ENCODE measurements around the gene ACVR2A. TPM values are rescaled to one million over a fixed set of nuclear protein-coding genes. Genes with fewer than 3 reads are reported as not detected.

ACVR2A gene
- polyA plus RNA-seq, 1 of the 3 experiments (the other 2 are of a cell fraction): 1.6 TPM

DNA sequence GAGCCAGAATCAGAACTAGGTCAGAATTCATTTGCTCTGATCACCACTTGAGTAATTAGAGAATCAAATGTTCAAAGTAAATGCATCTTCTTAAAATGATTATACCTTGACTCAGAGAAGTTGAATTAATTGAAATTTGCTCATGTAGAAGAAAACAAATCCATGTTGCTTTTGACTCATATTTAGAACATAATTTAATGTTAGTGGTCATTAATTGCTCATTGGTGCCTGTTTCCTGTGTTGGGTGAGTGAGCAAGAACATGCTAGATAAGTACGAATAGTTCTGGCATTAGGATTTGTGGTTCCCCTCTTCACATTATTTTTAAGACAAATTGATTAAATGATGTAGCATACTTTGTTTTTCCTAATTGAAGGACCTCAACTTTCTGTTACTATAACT, 19.0 kb downstream of the ACVR2A start:
- Histone ChIP-seq H3K36me3 (replicated peaks in 1 of 2; ENCODE audit: control insufficient read depth in 1 of 2, insufficient read depth in 2 of 2, low read length in 1 of 2) (no peaks in the 10 kb centered on the region), H2AFZ (ENCODE audit: low read depth) (no peak overlapping the region), H3K79me2 (ENCODE audit: insufficient read depth) (peaks cover 41% of the 10 kb centered on the region; the same call in 1 of the 2 replicates), H3F3A (replicated peaks; ENCODE audit: insufficient read depth) (no peaks in the 10 kb centered on the region), H4K20me1 (ENCODE audit: insufficient read depth) (peaks cover 4% of the 10 kb centered on the region; the same call in 1 of the 2 replicates), H3K9me2 (no peaks in the 10 kb centered on the region), H3K9ac (no peak overlapping the region), H3K4me2 (no peak overlapping the region), H3K4me3 (ENCODE audit: low read depth in 2 of 2, low read length in 1 of 2) (no peak overlapping the region), H3K27me3 (ENCODE audit: insufficient read depth) (no peaks in the 10 kb centered on the region), H3K27ac (ENCODE audit: low read depth in 2 of 2, low read length in 1 of 2) (no peak overlapping the region), H3K9me3 (no peaks in the 10 kb centered on the region), H3K4me1 (ENCODE audit: control insufficient read depth in 1 of 2, insufficient read depth in 2 of 2, low read depth in 1 of 2, low read length in 1 of 2) (peaks cover 0 to 3% of the 10 kb centered on the region in 2 experiments; a peak in 2 of 4 replicates)
- TF ChIP-seq FOSL2 (IDR thresholded peaks at IDR 0.05; ENCODE audit: borderline replicate concordance, low read depth) (no peak), MEF2A (IDR thresholded peaks at IDR 0.05; ENCODE audit: borderline replicate concordance, low read depth) (no peak), GATA2 (CRISPR knock-in tag; IDR thresholded peaks at IDR 0.05) (no peak), JUND (IDR thresholded peaks at IDR 0.05) (no peak), ELF1 (IDR thresholded peaks at IDR 0.05) (no peak), NRF1 (IDR thresholded peaks at IDR 0.05; ENCODE audit: low read depth, low read length) (no peak), RFX5 (IDR thresholded peaks at IDR 0.05; ENCODE audit: low read length) (no peak), SMC3 (IDR thresholded peaks at IDR 0.05; ENCODE audit: low read depth, low read length) (no peak), NFIC (IDR thresholded peaks at IDR 0.05; ENCODE audit: borderline replicate concordance) (no peak), RAD21 (IDR thresholded peaks at IDR 0.05; ENCODE audit: low read length) (no peak), MXI1 (IDR thresholded peaks at IDR 0.05; ENCODE audit: low read depth, low read length) (no peak), EZH2phosphoT487 (IDR thresholded peaks at IDR 0.05; ENCODE audit: borderline replicate concordance, low read depth) (no peak), YY1 (IDR thresholded peaks at IDR 0.05; ENCODE audit: low read depth) (no peak)
- TF ChIP-seq, protein P1, sequence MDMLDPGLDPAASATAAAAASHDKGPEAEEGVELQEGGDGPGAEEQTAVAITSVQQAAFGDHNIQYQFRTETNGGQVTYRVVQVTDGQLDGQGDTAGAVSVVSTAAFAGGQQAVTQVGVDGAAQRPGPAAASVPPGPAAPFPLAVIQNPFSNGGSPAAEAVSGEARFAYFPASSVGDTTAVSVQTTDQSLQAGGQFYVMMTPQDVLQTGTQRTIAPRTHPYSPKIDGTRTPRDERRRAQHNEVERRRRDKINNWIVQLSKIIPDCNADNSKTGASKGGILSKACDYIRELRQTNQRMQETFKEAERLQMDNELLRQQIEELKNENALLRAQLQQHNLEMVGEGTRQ (IDR thresholded peaks at IDR 0.05; ENCODE audit: borderline replicate concordance, low read depth, low read length): no peak
- TF ChIP-seq, protein P2, sequence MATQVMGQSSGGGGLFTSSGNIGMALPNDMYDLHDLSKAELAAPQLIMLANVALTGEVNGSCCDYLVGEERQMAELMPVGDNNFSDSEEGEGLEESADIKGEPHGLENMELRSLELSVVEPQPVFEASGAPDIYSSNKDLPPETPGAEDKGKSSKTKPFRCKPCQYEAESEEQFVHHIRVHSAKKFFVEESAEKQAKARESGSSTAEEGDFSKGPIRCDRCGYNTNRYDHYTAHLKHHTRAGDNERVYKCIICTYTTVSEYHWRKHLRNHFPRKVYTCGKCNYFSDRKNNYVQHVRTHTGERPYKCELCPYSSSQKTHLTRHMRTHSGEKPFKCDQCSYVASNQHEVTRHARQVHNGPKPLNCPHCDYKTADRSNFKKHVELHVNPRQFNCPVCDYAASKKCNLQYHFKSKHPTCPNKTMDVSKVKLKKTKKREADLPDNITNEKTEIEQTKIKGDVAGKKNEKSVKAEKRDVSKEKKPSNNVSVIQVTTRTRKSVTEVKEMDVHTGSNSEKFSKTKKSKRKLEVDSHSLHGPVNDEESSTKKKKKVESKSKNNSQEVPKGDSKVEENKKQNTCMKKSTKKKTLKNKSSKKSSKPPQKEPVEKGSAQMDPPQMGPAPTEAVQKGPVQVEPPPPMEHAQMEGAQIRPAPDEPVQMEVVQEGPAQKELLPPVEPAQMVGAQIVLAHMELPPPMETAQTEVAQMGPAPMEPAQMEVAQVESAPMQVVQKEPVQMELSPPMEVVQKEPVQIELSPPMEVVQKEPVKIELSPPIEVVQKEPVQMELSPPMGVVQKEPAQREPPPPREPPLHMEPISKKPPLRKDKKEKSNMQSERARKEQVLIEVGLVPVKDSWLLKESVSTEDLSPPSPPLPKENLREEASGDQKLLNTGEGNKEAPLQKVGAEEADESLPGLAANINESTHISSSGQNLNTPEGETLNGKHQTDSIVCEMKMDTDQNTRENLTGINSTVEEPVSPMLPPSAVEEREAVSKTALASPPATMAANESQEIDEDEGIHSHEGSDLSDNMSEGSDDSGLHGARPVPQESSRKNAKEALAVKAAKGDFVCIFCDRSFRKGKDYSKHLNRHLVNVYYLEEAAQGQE (IDR thresholded peaks at IDR 0.05; ENCODE audit: low read depth, low read length): no peak
- CTCF ChIA-PET: no interaction called here
- POLR2A ChIA-PET: no interaction called here
- 90% methylated on average over 1 of the region's 1 CpG for WGBS (ENCODE audit: low lambda C conversion rate)
- no peak for DNase-seq

DNA sequence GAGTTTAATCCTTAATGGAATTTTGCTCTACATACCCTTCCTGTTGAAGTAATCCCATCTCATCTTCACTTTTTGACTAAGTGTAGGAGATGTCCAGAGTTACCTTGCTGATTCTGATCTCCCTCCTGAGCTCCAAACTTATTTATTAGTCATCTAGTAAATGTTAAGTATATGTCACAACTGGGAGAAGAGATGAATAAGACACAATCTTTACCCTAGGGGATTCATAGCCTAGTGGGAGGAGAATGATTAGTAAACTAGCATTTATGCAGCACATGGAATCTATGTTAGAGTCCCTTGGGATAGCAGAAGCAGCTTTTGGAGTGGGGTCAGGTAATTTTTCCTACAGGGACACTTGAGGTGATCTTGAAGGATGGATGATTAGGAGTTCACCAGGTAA, 20.7 kb downstream of the ACVR2A start:
- ChIA-PET CTCF (interaction anchor here (0.6 to 1.7 kb wide), 3 partner anchors 12 to 551 kb away, joined by 3 to 6 read pairs (median 4); no protein-coding TSS in a partner anchor), POLR2A (no interaction called here)
- Histone ChIP-seq H3K4me2 (no peak overlapping the region), H3F3A (replicated peaks; ENCODE audit: insufficient read depth) (no peaks in the 10 kb centered on the region), H3K9me3 (no peaks in the 10 kb centered on the region), H3K9me2 (no peaks in the 10 kb centered on the region), H3K79me2 (ENCODE audit: insufficient read depth) (peaks cover 41% of the 10 kb centered on the region), H3K27me3 (ENCODE audit: insufficient read depth) (no peaks in the 10 kb centered on the region), H2AFZ (ENCODE audit: low read depth) (no peak overlapping the region), H3K27ac (ENCODE audit: low read depth in 2 of 2, low read length in 1 of 2) (no peak overlapping the region), H3K36me3 (replicated peaks in 1 of 2; ENCODE audit: control insufficient read depth in 1 of 2, insufficient read depth in 2 of 2, low read length in 1 of 2) (no peaks in the 10 kb centered on the region), H3K4me3 (ENCODE audit: low read depth in 2 of 2, low read length in 1 of 2) (no peak overlapping the region), H3K9ac (no peak overlapping the region), H3K4me1 (ENCODE audit: control insufficient read depth in 1 of 2, insufficient read depth in 2 of 2, low read depth in 1 of 2, low read length in 1 of 2) (no peaks in the 10 kb centered on the region; a peak in 2 of 4 replicates), H4K20me1 (ENCODE audit: insufficient read depth) (no peaks in the 10 kb centered on the region; the same call in 1 of the 2 replicates)
- DNase-seq: no peak
- TF ChIP-seq, protein P3, sequence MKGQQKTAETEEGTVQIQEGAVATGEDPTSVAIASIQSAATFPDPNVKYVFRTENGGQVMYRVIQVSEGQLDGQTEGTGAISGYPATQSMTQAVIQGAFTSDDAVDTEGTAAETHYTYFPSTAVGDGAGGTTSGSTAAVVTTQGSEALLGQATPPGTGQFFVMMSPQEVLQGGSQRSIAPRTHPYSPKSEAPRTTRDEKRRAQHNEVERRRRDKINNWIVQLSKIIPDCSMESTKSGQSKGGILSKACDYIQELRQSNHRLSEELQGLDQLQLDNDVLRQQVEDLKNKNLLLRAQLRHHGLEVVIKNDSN (IDR thresholded peaks at IDR 0.05; ENCODE audit: borderline replicate concordance, low read depth): no peak
- TF ChIP-seq SIN3A (IDR thresholded peaks at IDR 0.05; ENCODE audit: borderline replicate concordance, low read depth, low read length) (no peak), POLR2AphosphoS5 (IDR thresholded peaks at IDR 0.05; ENCODE audit: low read depth, low read length) (no peak), FOXJ3 (CRISPR knock-in tag; IDR thresholded peaks at IDR 0.05) (no peak)

Measured in SK-N-SH (cell line).